Upper lobe of left lung (tissue), 4 donors: ENCODE results near the gene DENND5B.
"Not testable (repeated sequence)": the region's sequence is repeated elsewhere in the genome, so short reads cannot be mapped to it uniquely, and the experiment has no call there.

Experiments used
- CTCF ChIP-seq, 6 experiments: fragments of 450-650 bp in 4 of 6; fragments of 200-600 bp in 2 of 6; sonication (generic) in 2 of 6; IDR thresholded peaks; one replicate each; pipeline ENCODE4 v1.5.1; 2016 to 2019; ENCODE audit warnings: antibody characterized with exemption in 6 of 6
- POLR2A ChIP-seq, 4 donors: fragments of 450-650 bp; IDR thresholded peaks; one replicate each; pipeline ENCODE4 v1.5.1; 2016 to 2017; ENCODE audit warnings: antibody characterized with exemption in 4 of 4, mild to moderate bottlenecking in 2 of 4

- TF ChIP-seq CTCF, POLR2A (IDR thresholded peaks at IDR 0.05): not testable (repeated sequence)
These were observed 35.5 kb downstream of the DENND5B start for GRCh38 chr12:31555466-31555865.
